COLO668 (cell line): ENCODE data around the gene UBIAD1.

ENCODE experiments used
- DNase-seq: peaks from one replicate; lab custom pipeline; 2025; ENCODE audit not compliant: unreplicated experiment; lab: John Stamatoyannopoulos, UW

Gene UBIAD1

GRCh38 chr1:11309385-11309784 is 36.4 kb downstream of the UBIAD1 start:
- DNase-seq, result no peak

- no peak for DNase-seq
Observed at GRCh38 chr1:11311816-11312755, 39.1 kb downstream of the UBIAD1 start.

GRCh38 chr1:11314959-11315358 is 42.0 kb downstream of the UBIAD1 start:
- DNase-seq, result no peak

GRCh38 chr1:11316701-11317100 is 43.7 kb downstream of the UBIAD1 start:
- DNase-seq, result no peak

GRCh38 chr1:11318982-11319381 is 46.0 kb downstream of the UBIAD1 start:
- no peak for DNase-seq

GRCh38 chr1:11320153-11320936 is 47.3 kb downstream of the UBIAD1 start:
- DNase-seq, result peak; percentile 44

GRCh38 chr1:11321656-11322491 is 48.9 kb downstream of the UBIAD1 start:
- no peak for DNase-seq

- no peak for DNase-seq
Observed at GRCh38 chr1:11324567-11325165, 51.7 kb downstream of the UBIAD1 start.

- no peak for DNase-seq
Observed at GRCh38 chr1:11326070-11326469, 53.1 kb downstream of the UBIAD1 start.

- DNase-seq, result no peak
Observed at GRCh38 chr1:11328444-11328843, 55.4 kb downstream of the UBIAD1 start.

- no peak for DNase-seq
Observed at GRCh38 chr1:11330411-11330810, 57.4 kb downstream of the UBIAD1 start.

- DNase-seq, result no peak
Observed at GRCh38 chr1:11331036-11331944, 58.3 kb downstream of the UBIAD1 start.

- DNase-seq, result no peak
Observed at GRCh38 chr1:11331945-11332546, 59.0 kb downstream of the UBIAD1 start.

- no peak for DNase-seq
Observed at GRCh38 chr1:11333631-11334030, 60.6 kb downstream of the UBIAD1 start.

- DNase-seq, result no peak
Observed at GRCh38 chr1:11334261-11334804, 61.3 kb downstream of the UBIAD1 start.

- DNase-seq, result no peak
Observed at GRCh38 chr1:11334821-11335220, 61.8 kb downstream of the UBIAD1 start.

- DNase-seq, result no peak
Observed at GRCh38 chr1:11335417-11336056, 62.5 kb downstream of the UBIAD1 start.

- DNase-seq, result peak; percentile 78
Observed at GRCh38 chr1:11337580-11338073, 64.6 kb downstream of the UBIAD1 start.
